NCI-H2196 treated with DMSO at 0.1 percent for 48 hours (cell line): ENCODE results near the gene TBC1D5.
"Not testable (repeated sequence)": the region's sequence is repeated elsewhere in the genome, so short reads cannot be mapped to it uniquely, and the experiment has no call there.

ENCODE experiments used
- DNase-seq: peaks from one replicate; lab custom pipeline; 2025; ENCODE audit not compliant: unreplicated experiment; lab: John Stamatoyannopoulos, UW

The TBC1D5 gene

DNA sequence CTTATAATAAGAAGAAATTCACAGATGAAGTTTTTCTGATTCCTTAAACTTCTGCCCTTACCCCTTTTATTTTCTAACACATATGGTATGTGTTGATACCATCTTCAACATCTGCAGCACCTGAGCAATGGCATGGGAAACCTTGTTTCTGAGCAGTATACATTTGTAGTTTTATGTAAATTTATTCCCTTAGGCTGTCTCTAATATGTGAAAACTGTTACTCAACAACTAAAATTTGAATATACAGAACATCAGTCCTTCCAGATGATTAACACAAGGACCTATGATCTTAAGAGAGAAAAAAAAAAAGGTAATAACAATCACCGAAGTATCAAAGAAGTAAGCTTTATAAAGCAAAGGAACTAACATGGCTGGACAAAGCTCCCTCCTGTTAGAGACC is 190.5 kb downstream of the TBC1D5 start:
- no peak for DNase-seq

- no peak for DNase-seq
These were observed 191.1 kb downstream of the TBC1D5 start for GRCh38 chr3:17551333-17551732.

DNA sequence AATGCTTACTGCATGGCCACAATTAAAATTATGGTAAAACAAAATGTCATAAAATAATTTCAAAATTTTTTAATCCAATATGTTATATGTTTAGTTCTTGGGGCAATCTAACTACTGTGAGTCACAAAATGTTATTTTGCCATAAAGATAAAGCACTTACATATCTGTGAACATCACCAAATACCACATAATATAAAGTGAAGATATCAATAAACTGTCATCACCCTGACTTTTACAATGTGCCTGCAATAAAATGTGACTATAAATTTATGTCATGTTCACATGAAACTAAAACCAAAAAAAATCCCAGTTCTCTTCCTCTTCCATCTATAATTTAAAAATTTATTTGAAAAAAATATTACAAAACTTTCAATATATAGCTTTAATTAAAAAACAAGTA is 191.8 kb downstream of the TBC1D5 start:
- DNase-seq = no peak

GRCh38 chr3:17546500-17547255 is 195.8 kb downstream of the TBC1D5 start:
- DNase-seq = no peak

- DNase-seq = no peak
These were observed 197.8 kb downstream of the TBC1D5 start for GRCh38 chr3:17544632-17545031.

GRCh38 chr3:17542591-17542990 is 199.8 kb downstream of the TBC1D5 start:
- DNase-seq = no peak

GRCh38 chr3:17539436-17539835 is 203.0 kb downstream of the TBC1D5 start:
- DNase-seq = no peak

DNA sequence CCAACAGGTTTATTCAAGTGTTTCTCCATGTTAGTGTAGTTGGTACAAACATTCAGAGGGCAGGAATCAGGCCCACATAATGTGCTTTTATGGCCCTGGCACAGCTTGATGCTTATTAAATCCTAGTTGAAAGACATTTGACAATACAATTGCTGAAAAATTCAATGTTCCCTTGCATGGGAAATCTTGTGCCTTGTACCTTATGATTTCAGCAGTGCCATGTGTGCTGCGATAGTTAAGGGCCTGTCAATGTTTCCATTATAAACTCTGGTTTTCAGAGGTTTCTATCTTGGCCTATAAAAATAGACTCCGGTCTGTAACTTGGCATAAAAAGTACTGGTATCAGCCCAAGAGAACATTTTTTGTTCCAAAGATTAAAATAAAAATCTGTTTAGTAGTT is 207.2 kb downstream of the TBC1D5 start:
- no peak for DNase-seq

DNA sequence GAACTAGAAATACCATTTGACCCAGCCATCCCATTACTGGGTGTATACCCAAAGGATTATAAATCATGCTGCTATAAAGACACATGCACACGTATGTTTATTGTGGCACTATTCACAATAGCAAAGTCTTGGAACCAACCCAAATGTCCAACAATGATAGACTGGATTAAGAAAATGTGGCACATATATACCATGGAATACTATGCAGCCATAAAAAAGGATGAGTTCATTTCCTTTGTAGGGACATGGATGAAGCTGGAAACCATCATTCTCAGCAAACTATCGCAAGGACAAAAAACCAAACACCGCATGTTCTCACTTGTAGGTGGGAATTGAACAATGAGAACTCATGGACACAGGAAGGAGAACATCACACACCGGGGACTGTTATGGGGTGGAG is 210.0 kb downstream of the TBC1D5 start:
- DNase-seq = not testable (repeated sequence)

DNA sequence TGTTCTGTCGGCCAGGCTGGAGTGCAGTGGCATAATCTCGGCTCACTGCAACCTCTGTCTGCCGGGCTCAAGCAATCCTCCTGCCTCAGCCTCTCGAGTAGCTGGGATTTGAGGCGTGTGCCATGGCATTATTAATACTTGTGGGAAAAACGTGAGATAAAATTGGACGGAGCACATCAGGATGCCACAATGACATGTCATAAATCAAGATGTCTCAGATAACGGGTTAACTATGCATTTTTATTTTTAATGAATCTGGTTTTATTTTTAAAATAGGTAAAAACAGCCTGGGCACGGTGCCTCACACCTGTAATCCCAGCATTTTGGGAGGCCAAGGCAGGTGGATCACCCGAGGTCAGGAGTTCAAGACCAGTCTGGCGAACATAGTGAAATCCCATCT is 212.8 kb downstream of the TBC1D5 start:
- no peak for DNase-seq

- no peak for DNase-seq
These were observed 224.0 kb downstream of the TBC1D5 start for GRCh38 chr3:17518189-17519059.

DNA sequence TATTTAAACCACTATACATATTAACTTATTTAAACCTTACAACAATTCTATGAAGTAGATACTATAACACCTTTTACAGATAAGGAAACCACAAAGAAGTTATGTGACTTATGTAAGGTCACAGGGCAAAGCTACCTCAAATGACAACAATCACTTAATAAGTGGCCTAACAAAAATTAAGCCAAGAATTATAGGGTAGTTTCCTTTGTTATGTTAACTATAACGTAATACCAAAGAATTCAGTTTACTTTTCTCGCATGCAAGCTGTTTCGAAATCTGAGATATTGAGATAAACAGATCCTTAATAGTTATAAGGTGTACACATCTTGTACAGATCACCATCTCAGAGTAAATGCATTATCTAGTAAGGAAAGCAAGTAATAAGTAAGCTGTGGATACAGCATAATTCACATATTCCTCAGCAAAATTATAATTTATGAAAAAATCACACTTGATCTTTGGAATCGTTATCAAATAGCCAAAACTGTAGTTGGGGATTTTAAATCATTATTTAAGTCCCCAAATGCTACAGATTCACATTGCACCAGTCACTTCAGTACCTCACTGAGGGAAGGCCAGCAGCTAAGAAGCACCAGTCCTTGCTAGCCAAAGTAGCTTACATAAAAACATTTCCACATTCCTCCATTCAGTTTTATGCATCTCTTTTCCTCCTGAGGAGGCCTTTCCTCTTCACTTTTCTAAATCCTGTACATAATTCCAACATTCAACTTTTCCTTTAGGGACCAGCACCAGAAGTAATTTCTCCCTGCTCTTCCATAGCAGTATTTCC is 226.8 kb downstream of the TBC1D5 start:
- DNase-seq = no peak

DNA sequence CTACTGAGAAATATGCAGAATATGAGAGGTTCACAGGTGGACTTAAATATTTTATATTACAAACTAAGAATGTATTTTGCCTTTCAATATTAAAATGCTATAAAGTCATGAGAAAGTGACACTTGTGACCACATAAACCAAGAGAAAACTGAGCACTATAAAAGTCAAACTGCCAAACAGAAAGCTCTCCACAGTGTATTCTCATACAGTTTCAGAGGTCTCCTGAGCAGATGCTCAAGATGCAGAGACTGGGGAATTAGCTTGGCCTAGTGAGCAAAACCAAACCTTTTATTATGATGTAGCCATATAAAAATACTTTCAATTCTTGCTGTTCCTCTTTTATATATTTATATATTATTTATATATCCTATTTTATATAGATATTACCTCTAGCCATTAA is 227.8 kb downstream of the TBC1D5 start:
- DNase-seq = no peak

GRCh38 chr3:17510265-17510664 is 232.2 kb downstream of the TBC1D5 start:
- DNase-seq = no peak

DNA sequence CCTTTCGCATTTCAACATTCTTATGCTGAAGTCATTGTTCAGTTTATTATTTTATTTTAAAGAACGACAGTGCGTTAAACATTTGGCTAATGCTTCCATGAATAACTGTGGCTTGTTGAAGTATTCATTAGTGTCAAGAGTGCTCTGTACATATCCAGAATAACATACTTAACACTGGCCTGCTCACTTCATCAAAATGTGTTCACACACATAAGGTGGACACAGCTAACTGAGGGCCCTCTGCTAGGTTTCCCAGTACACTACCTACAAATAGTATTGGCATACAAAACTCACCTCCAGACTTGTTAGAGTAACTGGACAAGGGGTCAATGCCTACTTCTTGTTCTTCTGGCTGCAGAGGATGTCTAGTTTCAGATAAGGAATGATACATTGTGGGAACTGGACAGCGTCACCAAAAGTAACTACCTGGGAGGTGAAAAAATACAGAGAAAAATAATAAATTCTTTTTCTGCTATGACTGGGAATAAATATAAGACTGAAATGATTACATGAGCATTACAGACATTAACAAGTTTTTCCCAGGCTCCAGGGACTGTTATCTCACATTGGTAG is 234.2 kb downstream of the TBC1D5 start:
- DNase-seq = no peak

DNA sequence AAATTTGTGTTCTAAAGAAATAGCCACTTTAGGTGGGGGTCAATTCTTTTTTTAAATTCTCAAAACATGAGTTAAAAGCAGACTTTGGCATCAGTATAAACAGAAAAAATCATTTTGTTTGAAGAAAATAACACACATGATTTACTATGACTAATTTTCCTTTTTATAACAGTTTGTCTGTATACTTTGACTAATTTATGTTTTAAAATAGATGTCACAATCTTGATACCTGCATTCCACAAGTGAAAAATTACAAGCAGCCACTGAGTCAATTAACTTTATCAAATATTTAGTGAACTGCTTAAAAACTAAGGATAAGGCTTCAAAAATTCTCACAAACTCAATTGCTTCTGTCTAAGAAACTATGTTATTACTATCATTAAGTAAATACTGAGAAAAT is 235.0 kb downstream of the TBC1D5 start:
- no peak for DNase-seq

GRCh38 chr3:17505856-17506255 is 236.6 kb downstream of the TBC1D5 start:
- DNase-seq = no peak

DNA sequence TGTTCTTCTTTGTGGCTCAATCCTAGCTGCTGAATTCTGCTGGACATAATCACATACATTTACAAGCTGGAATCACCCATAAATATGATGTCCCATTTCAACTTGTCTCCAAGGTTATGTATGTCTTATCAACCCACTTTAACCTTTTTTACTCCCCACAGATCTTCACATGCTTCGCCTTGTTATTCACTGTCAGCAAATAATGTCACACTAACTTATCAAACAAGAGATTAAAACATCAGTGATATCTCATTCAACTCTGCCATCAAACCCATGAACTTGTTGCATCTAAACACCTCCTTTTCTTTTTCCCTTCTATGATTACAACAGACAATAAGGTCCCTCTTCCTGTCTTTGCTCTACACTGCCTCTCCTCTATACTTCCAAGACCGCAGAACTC is 240.7 kb downstream of the TBC1D5 start:
- no peak for DNase-seq

DNA sequence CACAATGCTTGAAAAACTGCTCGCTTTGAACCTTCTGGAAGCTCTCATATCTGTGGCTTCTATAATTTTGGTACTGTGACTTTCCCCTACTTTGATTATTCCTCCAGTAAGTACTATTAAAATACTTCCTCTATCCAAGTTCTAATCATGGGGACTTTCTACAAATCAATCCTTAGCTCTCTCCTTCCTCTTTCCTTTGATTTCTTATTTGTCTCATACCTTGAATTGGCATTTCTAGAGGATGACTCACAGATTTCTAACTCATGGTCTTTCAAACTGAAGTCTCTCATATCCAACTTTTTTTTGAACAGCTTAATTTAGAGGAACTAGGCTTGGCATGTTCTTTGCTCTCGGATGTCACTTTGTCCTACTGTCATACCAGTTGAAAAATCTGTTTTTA is 241.8 kb downstream of the TBC1D5 start:
- no peak for DNase-seq

DNA sequence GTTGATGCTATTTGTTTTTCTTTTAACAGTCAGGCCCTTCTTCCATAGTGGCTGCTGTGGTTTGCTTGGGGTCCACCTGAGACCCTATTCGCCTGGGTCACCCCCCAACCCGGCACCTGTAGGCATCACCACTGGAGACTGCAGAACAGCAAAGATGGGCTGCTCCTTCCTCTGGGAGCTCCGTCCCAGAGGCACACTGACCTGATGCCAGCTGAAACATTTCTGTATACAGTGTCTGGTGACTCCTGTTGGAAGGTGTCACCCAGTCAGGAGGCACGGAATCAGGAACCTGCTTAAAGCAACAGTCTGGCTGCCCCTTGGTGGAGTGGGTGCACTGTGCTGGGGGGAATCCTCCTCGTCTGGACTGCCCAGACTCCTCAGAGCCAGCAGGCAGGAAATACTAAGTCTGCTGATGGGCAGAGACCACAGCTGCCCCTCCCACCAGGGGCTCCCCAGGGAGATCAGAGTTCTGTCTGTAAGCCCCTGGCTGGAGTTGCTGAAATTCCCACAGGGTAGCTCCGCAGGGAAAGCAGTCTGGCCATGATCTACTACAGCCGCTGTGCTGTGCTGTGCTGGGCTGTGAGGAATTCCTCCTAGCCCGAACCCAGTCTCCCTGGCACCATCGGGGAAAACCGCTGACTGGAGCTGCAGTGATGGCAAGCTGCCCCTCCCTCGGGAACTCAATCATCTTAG is 248.2 kb downstream of the TBC1D5 start:
- DNase-seq = no peak

DNA sequence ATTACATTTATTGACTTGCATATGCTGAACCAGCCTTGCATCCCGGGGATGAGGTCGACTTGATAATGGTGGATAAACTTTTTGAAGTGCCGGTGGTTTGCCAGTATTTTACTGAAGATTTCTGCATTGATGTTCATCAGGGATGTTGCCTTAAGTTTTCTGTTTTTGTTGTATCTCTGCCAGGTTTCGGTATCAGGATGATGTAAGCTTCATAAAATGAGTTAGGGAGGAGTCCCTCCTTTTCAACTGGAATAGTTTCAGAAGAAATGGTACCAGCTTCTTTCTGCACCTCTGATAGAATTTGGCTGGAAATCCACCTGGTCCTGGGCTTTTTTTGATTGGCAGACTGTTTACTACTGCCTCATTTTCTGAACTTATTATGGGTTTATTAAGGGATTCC is 250.8 kb downstream of the TBC1D5 start:
- no peak for DNase-seq
